ENCODE measurements around the gene IDI2. TPM values are rescaled to one million over a fixed set of nuclear protein-coding genes. Genes with fewer than 3 reads are reported as not detected.

IDI2 gene
- total RNA-seq, 2 experiments from 2014 or later, result not detected

DNA sequence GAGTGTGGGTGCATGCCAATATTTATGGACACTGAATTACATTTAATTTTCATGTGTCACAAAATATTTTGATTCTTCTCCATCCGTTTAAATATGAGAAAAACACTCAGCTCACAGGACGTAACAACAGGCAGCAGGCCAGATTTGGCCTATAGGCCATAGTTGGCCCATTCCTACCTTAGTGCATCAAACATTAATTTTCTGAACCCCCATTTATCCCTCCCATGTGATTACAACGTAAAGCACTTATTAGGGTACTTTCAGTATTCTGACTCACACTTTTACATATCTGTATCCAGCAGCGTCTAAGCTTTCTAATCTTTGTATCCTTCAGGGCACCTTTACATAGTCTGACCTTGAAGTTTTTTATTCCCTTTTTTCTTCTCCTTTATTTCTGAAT is 19.3 kb upstream of the IDI2 start:
- ChIA-PET CTCF (interaction anchor here (2.3 kb wide), 1 partner anchor 57 kb away, joined by 7 read pairs; the partner anchor contains the start of gene GTPBP4), POLR2A (interaction anchor here (1.8 to 2.2 kb wide), 2 partner anchors 11 to 18 kb away, joined by 5 read pairs; partner anchors contain the start of gene WDR37)
- Mint-ChIP-seq H3K4me1 (ENCODE audit: low read depth) (peaks cover 61% of the 10 kb centered on the region), H3K27ac (peak overlapping the region; percentile 88), H3K4me3 (peak overlapping the region; percentile 84), H3K27me3 (peaks cover 5% of the 10 kb centered on the region), H3K9me3 (no peaks in the 10 kb centered on the region), H3K36me3 (ENCODE audit: low read depth) (peaks cover 71% of the 10 kb centered on the region)
- Histone ChIP-seq H3K27ac (ENCODE audit: low read depth in 1 of 2, low read length in 2 of 2) (peak overlapping the region; percentile 6 to 37), H3K9me3 (ENCODE audit: control insufficient read depth in 1 of 2, insufficient read depth in 1 of 2, low read length in 2 of 2) (no peaks in the 10 kb centered on the region), H3K4me3 (ENCODE audit: low read length) (no peak overlapping the region), H3K36me3 (ENCODE audit: insufficient read depth, low read length) (peaks cover 28% of the 10 kb centered on the region), H3K4me1 (ENCODE audit: insufficient read depth, low read length) (peaks cover 34% of the 10 kb centered on the region), H3K27me3 (ENCODE audit: control insufficient read depth in 1 of 2, insufficient read depth in 2 of 2, low read length in 2 of 2) (no peaks in the 10 kb centered on the region)
- intact Hi-C loops (cut with DNase I, micrococcal nuclease), result no loop called here
- DNase-seq (no peak), ATAC-seq (ENCODE audit: poor library complexity) (no peak)
- TF ChIP-seq, protein P1, sequence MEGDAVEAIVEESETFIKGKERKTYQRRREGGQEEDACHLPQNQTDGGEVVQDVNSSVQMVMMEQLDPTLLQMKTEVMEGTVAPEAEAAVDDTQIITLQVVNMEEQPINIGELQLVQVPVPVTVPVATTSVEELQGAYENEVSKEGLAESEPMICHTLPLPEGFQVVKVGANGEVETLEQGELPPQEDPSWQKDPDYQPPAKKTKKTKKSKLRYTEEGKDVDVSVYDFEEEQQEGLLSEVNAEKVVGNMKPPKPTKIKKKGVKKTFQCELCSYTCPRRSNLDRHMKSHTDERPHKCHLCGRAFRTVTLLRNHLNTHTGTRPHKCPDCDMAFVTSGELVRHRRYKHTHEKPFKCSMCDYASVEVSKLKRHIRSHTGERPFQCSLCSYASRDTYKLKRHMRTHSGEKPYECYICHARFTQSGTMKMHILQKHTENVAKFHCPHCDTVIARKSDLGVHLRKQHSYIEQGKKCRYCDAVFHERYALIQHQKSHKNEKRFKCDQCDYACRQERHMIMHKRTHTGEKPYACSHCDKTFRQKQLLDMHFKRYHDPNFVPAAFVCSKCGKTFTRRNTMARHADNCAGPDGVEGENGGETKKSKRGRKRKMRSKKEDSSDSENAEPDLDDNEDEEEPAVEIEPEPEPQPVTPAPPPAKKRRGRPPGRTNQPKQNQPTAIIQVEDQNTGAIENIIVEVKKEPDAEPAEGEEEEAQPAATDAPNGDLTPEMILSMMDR (IDR thresholded peaks at IDR 0.05), result no peak

DNA sequence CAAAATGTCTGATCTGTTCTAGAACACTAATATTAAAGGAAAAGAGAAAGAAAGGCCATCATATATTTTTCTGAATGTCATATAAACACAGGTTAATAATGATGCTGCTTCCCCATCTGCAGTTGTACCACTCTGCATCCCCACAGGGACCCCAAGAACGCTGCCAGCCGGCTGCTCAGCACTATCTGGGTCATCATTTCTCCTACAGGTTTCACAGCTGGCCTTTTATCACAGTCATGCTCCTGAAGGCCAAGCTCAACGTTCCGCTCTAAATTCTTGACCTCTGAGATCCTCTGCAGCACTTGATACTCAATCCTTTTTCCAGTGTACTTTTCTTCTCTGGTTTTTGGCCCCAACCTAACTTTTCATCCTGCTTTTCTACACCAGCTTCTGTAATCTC is 18.5 kb upstream of the IDI2 start:
- no peak for DNase-seq
- CTCF ChIA-PET, result interaction anchor here (2.3 kb wide), 1 partner anchor 56 kb away, joined by 7 read pairs; the partner anchor contains the start of gene GTPBP4
- intact Hi-C loops (cut with DNase I, micrococcal nuclease), result no loop called here

DNA sequence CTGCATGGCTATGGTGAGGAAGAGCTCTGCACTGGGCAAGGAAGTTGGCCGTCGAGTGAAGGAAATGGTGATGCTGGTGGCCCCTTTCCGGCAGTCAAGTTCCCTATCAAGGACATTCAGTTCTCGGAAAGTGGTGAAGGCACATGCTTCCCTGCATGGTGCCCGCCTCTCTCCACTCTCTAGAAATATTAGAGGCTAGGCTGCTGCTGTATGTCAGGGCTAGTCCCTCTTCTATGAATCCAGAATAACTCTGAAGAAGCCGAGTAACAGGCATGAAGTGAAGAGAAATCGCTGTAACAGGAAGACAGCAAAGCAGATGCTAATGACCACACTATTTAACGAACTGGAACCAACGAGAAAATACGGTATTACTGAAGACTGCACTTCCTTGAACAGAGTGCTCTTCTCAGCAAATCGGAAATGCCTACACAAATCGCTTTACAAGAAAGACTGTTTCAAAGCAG is 17.9 kb upstream of the IDI2 start:
- H3K36me3 ChIP-seq (ENCODE audit: insufficient read depth, low read length), result peaks cover 29% of the 10 kb centered on the region
- ChIA-PET POLR2A (interaction anchor here (1.0 to 2.2 kb wide), 4 partner anchors 10 to 30 kb away, joined by 3 to 5 read pairs (median 4); partner anchors contain the start of gene WDR37), CTCF (interaction anchor here (2.3 kb wide), 1 partner anchor 55 kb away, joined by 7 read pairs; the partner anchor contains the start of gene GTPBP4)
- H3K4me3 Mint-ChIP-seq, result peak overlapping the region; percentile 84
- H3K36me3 Mint-ChIP-seq (ENCODE audit: low read depth), result peaks cover 59% of the 10 kb centered on the region
- H3K4me3 ChIP-seq (ENCODE audit: low read length), result peak overlapping the region; percentile 43
- peaks cover 5% of the 10 kb centered on the region for H3K27me3 Mint-ChIP-seq
- DNase-seq (peak in 5 of 14 experiments; percentile 16 to 74 (median 55)), ATAC-seq (ENCODE audit: poor library complexity) (peak; percentile 22)
- H3K27ac Mint-ChIP-seq, result peak overlapping the region; percentile 88
- no peaks in the 10 kb centered on the region for H3K9me3 Mint-ChIP-seq
- H3K4me1 Mint-ChIP-seq (ENCODE audit: low read depth), result peaks cover 48% of the 10 kb centered on the region
- intact Hi-C loops (cut with DNase I, micrococcal nuclease), result no loop called here
- TF ChIP-seq, protein P1 (IDR thresholded peaks at IDR 0.05), result no peak
- no peaks in the 10 kb centered on the region for H3K9me3 ChIP-seq (ENCODE audit: control insufficient read depth in 1 of 2, insufficient read depth in 1 of 2, low read length in 2 of 2)
- no peaks in the 10 kb centered on the region for H3K27me3 ChIP-seq (ENCODE audit: control insufficient read depth in 1 of 2, insufficient read depth in 2 of 2, low read length in 2 of 2)
- peaks cover 30% of the 10 kb centered on the region for H3K4me1 ChIP-seq (ENCODE audit: insufficient read depth, low read length)
- H3K27ac ChIP-seq (ENCODE audit: low read depth in 1 of 2, low read length in 2 of 2), result peak overlapping the region; percentile 37 to 44

More for the DNA sequence above, 18.5 kb upstream of the IDI2 start:
- H3K4me1 Mint-ChIP-seq (ENCODE audit: low read depth), result peaks cover 54% of the 10 kb centered on the region
- H3K27ac Mint-ChIP-seq, result peak overlapping the region; percentile 88
- Histone ChIP-seq H3K9me3 (ENCODE audit: control insufficient read depth in 1 of 2, insufficient read depth in 1 of 2, low read length in 2 of 2) (no peaks in the 10 kb centered on the region), H3K4me3 (ENCODE audit: low read length) (peak overlapping the region; percentile 43), H3K36me3 (ENCODE audit: insufficient read depth, low read length) (peaks cover 29% of the 10 kb centered on the region), H3K27ac (ENCODE audit: low read depth in 1 of 2, low read length in 2 of 2) (peak overlapping the region; percentile 6 to 37), H3K27me3 (ENCODE audit: control insufficient read depth in 1 of 2, insufficient read depth in 2 of 2, low read length in 2 of 2) (no peaks in the 10 kb centered on the region), H3K4me1 (ENCODE audit: insufficient read depth, low read length) (peaks cover 30% of the 10 kb centered on the region)
- H3K4me3 Mint-ChIP-seq, result peak overlapping the region; percentile 84
- TF ChIP-seq, protein P1 (IDR thresholded peaks at IDR 0.05), result no peak
- no peak for ATAC-seq (ENCODE audit: poor library complexity)
- no peaks in the 10 kb centered on the region for H3K9me3 Mint-ChIP-seq
- H3K36me3 Mint-ChIP-seq (ENCODE audit: low read depth), result peaks cover 65% of the 10 kb centered on the region
- peaks cover 5% of the 10 kb centered on the region for H3K27me3 Mint-ChIP-seq
- POLR2A ChIA-PET, result interaction anchor here (1.0 to 2.2 kb wide), 3 partner anchors 9 to 30 kb away, joined by 3 to 5 read pairs (median 4); partner anchors contain the start of gene WDR37

All from CD4-positive, alpha-beta T cell (primary cell).